Measurements from ENCODE around the gene ARHGAP24. TPM values are rescaled to one million over a fixed set of nuclear protein-coding genes. Genes with fewer than 3 reads are reported as not detected.
"Not testable (repeated sequence)": the region's sequence is repeated elsewhere in the genome, so short reads cannot be mapped to it uniquely, and the experiment has no call there.

ARHGAP24 gene
- total RNA-seq, 2 donors from 2014 or later, result 26.9 to 47.2 TPM

DNA sequence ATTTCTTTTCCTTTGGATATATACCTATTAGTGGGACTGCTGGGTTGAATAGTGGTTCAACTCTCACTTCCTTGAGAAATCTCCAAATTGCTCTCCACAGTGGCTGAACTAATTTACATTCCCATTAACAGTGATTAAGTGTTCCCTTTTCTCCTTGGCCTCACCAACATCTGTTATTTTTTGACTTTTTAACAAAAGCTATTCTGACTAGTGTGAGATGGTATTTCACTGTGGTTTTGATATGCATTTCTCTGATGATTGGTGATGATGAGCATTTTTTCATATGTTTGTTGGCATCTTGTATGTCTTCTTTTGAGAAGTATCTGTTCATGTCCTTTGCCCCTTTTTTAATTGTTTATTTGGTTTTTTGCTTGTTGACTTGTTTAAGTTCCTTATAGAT is 471.9 kb downstream of the ARHGAP24 start:
- DNase-seq (ENCODE audit: low spot score), result no peak
- intact Hi-C loops (cut with DNase I), result no loop called here

DNA sequence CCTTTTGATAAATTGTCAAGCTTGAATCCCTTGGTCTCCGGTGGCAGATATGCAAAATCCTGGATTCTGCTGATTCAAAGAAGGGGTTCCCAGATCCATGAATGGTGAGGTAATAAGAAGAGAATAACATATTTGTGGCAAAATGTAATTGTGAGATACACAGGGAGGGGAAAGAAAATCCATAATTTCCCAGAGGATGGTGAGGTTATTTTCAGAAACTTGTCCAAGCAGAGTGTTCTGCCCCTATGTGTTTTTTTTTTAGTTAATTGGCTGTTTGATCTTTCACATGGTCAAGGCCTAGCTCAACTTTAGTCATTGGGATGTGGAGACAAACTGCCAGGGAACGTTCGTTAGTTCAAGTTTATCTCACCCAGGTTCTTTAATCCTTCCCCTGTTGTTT is 476.1 kb downstream of the ARHGAP24 start:
- no peak for DNase-seq (ENCODE audit: low spot score)
- intact Hi-C loops (cut with DNase I), result no loop called here

DNA sequence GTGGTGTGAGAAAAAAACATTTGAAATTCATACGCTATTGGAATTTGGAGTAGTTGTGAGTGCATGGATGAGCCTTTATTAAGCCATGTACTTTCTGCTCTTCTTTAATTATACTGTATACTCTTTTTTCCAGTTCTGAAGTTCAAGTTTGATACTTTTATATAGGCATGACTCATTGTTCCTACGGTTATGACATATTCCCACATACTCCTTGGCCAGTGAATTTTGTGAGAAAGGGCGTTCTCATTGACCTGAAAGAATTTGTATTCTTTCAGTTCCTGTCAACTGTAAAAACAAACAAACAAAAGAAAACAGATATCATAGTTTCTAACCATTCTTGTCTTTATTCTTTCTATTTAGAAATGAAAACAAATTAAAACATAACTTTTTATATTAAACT is 477.6 kb downstream of the ARHGAP24 start:
- intact Hi-C loops (cut with DNase I), result no loop called here
- no peak for DNase-seq (ENCODE audit: low spot score)

DNA sequence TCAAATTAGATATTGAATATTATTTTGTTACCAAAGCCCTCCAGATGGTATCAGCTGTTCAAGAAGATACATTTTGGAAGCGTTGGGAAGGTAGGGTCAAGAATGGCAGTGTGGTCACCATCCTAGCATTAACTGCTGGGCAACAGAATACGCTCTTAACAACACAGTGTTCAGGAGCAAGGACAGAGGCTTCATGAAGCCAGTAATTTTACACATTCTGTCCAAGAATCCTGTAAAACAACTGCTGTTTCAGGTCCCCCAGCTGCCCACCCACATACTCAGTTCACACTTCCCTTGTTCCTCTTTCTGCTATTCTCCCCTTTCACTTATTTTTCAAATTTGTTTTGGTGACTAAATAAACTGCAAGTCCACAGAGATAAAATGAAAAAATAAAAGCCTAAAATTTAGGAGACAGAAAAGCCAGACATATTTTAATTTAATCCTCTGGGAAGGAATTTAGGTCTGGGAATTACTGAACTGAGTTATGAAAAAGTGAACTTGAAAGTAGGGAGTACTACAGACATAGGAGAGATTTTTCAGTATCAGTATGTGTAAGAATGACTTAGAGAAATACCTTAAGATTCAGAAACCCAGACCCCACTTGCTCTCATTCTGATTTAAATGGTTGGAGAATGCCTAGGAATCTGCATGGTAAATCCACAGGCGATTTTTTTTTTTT is 478.2 kb downstream of the ARHGAP24 start:
- intact Hi-C loops (cut with DNase I), result no loop called here
- DNase-seq (ENCODE audit: low spot score), result no peak

DNA sequence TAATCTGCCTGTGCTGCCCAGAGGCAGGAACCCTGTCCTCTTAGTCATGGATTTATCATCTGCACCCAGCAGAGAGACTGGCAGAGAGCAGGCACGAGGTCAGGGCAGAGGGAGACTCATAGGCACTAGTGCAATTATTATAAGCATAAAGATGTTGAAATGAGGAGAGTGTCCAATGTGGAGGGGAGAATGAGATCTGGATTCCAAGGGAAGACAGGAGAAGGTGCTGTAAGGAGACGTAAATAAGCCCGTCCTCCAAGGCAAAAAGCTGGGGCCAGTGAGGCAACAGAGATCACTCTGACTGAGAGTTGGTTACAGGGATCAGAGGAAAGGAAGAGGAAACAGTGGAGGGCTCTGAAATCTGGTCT is 478.7 kb downstream of the ARHGAP24 start:
- intact Hi-C loops (cut with DNase I), result no loop called here
- no peak for DNase-seq (ENCODE audit: low spot score)

DNA sequence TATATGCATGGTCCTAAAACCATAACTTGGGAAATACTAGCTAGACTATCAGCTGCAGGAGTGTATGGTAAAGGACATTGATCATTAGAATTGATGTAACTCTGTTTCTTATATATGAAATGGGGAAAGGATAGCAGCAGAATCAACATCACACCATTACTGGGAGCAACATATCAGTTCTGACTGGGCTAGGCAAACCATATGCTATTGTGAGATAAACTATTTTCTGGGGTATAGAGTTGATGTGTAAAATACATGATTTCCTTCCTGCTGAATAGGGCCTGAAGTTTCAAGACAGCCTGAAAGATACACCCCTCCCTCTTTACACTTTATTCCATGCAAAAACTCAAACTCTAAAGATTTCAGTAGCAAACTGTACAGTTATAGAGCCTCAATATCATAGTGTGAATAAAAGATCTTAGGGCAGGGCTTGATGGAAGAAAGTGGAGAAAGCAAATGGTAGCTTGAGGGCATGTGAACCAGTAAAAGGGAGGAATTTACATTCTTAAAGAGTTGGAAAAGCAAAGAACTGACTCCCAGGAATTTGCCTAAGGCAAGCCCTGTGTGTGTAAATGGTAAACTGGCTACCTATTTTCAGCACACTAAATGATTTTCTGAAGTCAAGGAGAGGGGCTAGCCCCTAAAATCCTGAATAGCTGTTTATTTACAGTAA is 480.8 kb downstream of the ARHGAP24 start:
- intact Hi-C loops (cut with DNase I), result no loop called here
- DNase-seq (ENCODE audit: low spot score), result no peak

DNA sequence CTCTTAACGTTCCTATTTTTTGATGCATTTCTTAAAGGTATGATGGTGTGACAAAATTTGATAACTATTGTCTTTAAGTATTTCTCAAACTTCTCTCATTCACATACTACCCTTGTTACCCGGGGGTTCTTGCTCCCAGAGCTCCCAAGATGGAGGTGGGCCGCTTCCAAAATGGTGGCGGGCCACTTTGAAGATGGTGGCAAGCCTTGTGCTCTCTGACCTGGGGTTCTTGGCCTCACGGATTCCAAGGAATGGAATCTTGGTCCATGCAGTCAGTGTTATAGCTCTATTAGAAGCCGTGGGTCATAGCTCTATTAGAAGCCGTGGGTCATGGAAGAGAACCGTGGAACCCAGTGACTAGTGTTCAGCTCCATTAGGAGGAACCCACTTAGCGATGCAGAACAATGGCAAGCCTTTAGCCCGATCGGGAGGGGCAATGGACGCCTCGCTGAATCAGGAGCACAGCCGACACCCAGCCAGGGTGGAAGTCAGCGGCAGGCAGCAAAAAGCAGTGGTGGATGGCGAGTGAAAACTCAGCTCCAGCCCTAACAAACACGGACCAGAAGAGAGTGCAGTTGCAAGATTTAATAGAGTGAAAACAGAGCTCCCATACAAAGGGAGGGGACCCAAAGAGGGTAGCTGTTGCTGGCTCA is 481.5 kb downstream of the ARHGAP24 start:
- intact Hi-C loops (cut with DNase I), result no loop called here
- no peak for DNase-seq (ENCODE audit: low spot score)

DNA sequence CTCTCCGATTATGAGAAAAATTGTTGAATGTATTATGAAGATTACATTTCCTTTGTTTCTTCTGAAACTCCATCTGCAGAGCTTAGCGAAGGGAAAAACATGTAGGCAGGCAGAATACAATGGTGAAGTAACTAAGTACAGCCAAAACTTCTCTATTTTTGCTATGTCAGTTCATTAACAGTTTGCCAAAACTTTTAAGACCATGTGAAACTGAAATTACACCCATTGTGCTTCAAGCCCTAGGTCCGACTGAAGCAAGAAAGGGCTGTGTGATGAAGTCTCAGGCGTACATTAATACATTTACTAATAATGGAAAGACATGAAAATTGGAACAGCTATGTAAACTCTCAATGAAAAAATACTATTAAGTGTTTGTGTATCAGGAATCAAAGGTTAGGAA is 486.9 kb downstream of the ARHGAP24 start:
- no peak for DNase-seq (ENCODE audit: low spot score)
- intact Hi-C loops (cut with DNase I), result loop anchor here (10.0 kb wide), 2 partner anchors 157 to 177 kb away; no protein-coding TSS in a partner anchor

DNA sequence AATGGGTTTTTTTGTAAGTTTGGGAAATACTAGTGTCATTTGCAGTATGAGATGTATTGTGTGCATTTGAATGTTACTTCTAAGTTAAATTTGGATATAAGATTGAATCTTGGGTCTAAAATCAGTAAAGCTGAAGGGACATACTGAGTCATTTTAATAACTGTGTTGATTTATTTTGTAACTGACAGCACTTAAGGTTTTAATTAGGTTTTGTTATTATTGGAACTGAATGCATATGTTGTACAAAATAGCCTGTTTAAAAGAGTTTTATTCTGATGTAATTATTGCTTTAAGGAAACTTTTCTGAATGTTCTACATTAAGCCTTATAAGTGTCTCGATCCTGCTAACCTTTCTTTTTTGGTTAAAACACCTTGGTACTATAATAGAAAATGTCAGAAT is 488.3 kb downstream of the ARHGAP24 start:
- intact Hi-C loops (cut with DNase I), result loop anchor here (10.0 kb wide), 2 partner anchors 158 to 178 kb away; no protein-coding TSS in a partner anchor
- DNase-seq (ENCODE audit: low spot score), result no peak

DNA sequence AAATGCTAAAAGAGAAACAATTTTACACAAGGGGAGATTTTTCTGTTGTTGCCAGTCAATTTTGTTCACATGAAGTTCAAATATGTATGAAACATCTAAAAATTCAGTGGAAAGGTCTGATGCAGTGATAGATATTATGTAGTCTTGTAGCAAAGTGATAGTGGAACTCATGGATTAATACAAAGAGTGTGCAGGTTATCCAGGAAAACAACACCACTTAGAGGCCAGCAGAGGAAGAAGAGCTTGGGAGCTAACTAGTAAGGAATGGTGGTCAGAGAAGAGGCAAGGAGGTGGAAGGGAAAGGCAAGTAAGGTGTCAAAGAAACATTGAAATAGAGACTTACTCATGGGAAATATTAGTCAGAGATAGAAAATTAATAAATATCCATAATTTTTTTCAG is 489.3 kb downstream of the ARHGAP24 start:
- DNase-seq (ENCODE audit: low spot score), result no peak
- intact Hi-C loops (cut with DNase I), result loop anchor here (10.0 kb wide), 2 partner anchors 159 to 179 kb away; no protein-coding TSS in a partner anchor

DNA sequence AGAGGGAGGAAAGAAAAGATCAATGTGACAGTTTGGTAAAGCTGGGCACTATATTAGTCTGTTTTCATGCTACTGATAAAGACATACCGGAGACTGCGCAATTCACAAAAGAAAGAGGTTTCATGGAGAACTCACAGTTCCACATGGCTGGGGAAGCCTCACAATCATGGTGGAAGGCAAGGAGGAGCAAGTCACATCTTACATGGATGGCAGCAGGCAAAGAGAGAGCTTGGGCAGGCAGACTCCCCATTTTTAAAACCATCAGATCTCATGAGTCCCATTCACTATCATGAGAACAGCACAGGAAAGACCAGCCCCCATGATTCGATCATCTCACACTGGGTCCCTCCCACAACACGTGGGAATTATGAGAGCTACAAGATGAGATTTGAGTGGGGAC is 490.1 kb downstream of the ARHGAP24 start:
- DNase-seq (ENCODE audit: low spot score), result not testable (repeated sequence)
- intact Hi-C loops (cut with DNase I), result loop anchor here (10.0 kb wide), 2 partner anchors 160 to 180 kb away; no protein-coding TSS in a partner anchor

DNA sequence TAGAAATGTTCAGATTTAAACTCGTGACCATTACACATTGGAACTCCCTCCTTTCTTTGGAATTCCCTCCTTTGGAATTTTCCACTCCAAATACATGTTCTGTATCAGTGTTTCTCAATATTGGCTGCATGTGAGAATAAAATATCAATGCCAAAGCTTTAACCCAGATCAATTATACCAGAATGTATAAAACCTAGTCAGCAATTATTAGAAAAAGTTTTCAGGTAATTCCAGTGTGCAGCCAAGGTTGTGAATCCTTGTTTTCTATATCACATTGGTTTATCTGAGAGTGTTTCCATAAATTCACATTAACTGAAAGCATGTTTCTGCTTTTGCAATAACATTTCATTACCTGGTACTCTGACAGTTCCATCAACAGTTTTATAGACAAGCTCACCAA is 490.6 kb downstream of the ARHGAP24 start:
- intact Hi-C loops (cut with DNase I), result loop anchor here (10.0 kb wide), 2 partner anchors 161 to 181 kb away; no protein-coding TSS in a partner anchor
- DNase-seq (ENCODE audit: low spot score), result no peak

DNA sequence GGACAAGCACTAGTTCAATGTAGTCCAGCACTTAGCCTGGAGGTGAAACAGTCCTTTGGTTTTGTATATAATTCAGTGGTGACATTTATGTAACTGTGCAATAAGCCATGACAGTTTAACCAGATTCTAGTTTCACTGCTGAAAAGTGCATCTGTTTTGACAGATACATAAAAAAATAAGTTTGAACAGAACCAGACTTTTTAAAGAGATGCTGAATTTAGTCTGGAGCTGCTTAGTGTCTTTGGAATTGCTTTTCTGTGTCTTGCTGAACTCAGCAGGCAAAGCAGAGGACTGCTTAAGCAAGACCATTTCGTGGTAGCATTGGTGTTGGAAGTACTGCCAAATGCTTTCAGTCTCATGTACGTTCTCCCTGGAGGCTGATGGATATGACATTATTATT is 491.4 kb downstream of the ARHGAP24 start:
- DNase-seq (ENCODE audit: low spot score), result no peak
- intact Hi-C loops (cut with DNase I), result loop anchor here (10.0 kb wide), 2 partner anchors 162 to 182 kb away; no protein-coding TSS in a partner anchor

DNA sequence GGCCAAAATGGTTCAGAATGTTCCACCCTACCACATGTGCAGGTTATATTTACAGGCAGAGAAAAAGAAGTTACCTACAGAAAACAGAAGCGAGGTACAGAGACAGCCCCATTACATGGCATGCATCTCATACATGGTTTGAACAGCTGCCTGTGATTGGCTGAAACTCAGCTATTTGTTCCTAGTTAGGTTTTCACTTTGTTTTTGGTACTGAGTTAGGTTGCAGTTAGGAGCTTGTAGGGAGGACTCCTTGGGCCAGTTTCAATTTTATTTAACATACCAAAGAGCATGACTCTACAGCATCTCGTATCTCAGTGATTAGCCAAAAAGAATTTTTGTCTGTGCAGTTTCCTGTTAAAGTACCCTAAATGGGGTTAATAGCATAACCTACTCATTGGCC is 492.9 kb downstream of the ARHGAP24 start:
- no peak for DNase-seq (ENCODE audit: low spot score)
- intact Hi-C loops (cut with DNase I), result loop anchor here (10.0 kb wide), 2 partner anchors 163 to 183 kb away; no protein-coding TSS in a partner anchor

DNA sequence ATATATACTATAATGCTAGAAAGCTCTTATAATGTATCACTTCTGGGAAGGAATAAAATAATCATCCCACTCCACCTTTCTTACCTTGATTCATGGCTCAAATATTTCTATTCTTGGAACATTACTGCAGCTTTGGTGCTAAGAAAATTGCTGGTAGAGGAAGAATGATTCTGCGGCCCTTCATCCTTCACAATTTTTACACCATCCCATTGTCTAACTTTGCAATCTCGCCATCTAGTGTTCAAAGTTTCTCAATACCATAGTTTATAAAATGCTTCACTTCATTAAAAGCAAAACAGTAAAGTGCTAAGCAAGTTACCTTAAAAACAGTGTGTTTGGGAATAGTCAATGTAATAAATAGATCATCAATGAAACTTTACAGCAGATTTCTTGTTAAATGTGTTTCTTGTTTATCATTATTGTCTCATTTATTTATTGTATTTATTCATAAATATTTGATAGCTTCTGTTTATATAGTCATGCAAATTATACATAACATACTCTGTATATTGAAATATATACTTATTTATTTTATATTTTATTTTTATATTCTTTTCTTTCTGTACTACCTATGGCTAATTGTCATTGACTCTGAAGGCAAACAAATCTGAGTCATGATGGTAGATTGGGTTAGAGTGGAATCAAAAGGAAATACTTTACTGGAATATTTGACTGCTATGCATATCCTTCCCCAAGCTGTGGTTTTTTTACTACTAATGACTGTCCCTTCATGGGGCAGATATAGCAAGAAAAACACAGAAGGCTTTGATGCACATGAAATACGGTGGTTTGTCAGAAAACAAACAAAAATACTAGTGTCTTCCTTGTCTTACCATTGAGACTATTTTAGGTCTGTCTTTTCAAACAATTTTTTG is 494.2 kb downstream of the ARHGAP24 start:
- no peak for DNase-seq (ENCODE audit: low spot score)
- intact Hi-C loops (cut with DNase I), result loop anchor here (10.0 kb wide), 2 partner anchors 164 to 184 kb away; no protein-coding TSS in a partner anchor

DNA sequence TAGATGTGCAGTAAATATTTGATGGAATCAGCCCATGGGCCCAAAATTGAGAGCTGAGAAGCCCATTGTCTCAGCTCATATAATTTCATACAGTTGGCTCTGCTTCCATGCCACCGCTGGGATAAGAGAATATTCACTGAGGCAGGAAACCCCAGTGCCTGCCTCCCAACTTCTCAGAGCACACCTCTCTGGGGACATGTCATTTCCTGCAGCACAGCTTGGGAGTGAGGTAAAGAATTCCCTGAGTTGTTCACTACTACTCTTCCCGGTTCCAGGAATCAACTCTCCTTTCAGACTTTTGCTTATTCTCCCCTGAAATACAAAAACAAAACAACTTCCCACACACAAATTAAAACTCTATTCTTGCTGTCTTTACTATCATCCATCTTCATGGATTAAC is 495.6 kb downstream of the ARHGAP24 start:
- DNase-seq (ENCODE audit: low spot score), result no peak
- intact Hi-C loops (cut with DNase I), result no loop called here

DNA sequence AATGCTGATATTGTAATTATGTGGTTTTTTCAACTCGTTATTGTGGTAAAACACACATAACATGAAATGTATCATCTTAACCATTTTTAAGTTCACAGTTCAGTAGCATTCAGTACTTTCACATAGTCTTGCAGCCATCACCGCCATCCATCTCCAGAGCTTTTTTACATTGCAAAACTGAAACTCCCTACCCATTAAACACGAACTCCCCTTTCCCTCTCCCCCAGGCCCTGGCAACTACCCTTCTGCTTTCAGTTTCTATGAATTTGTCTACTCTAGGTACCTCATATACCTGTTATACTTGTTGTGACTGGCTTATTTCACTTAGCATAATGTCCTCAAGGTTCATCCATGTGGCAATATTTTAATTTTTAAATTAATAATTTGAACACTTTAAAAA is 504.3 kb downstream of the ARHGAP24 start:
- intact Hi-C loops (cut with DNase I), result no loop called here
- DNase-seq (ENCODE audit: low spot score), result no peak

DNA sequence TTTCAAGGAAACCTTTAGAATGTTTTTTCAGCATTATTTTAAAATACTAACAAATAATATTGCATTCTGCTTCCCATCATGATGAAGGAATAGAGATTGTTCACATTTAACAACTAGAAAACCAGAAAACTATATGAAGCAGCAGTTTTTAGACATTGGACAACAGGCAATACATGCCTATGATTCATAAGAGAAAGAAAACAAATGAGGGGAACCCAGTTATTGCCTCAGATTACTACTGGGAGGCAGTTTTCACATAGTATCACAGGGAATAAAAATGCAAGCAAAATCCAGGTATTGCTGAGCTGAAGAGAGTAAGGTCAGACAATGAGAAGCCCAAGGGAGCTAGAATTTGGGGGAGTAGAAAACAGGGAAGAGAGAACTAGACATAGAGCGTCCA is 511.3 kb downstream of the ARHGAP24 start:
- intact Hi-C loops (cut with DNase I), result no loop called here
- no peak for DNase-seq (ENCODE audit: low spot score)

DNA sequence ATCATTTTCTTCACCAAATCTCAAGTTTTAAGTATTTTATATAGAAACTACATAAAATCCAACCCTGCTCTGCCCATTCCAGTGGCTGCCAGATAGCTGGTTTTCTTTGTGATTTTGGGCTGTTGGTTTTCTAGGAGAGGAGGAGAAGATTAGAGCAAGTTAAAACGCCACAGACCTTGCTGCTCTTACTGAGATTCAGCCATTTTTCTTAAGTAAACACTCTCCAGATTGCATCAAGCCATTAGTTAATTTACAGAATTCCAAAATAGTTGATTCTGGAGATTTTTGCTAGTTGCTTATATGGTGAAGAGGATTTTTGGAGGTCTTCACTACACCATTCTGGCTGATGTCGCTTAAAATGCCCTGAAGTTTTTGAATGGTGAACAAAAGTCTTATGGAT is 518.7 kb downstream of the ARHGAP24 start:
- intact Hi-C loops (cut with DNase I), result no loop called here
- no peak for DNase-seq (ENCODE audit: low spot score)
